Endothelial cell of umbilical vein (primary cell): ENCODE data around the gene PCDH9. TPM values are rescaled to one million over a fixed set of nuclear protein-coding genes. Genes with fewer than 3 reads are reported as not detected.

Experiments used
- BruUV-seq: library from RNA; stranded (reverse); fragments of 400-500 nt; replicated peaks from 2 replicates; lab custom pipeline; 2021; lab: Mats Ljungman, UMichigan
- CTCF ChIA-PET: fragments of 300-600, 350-600 bp; sonication (Branson Sonifier 250); formaldehyde crosslinking; loops from one replicate; lab custom pipeline; 2021; ENCODE audit warnings: antibody characterized with exemption, inconsistent platforms; lab: Charles Lee
- POLR2A ChIA-PET: fragments of 300-600, 350-600 bp; sonication (Branson Sonifier 250); formaldehyde crosslinking; loops from one replicate; lab custom pipeline; 2021; ENCODE audit warnings: antibody characterized with exemption, inconsistent platforms; lab: Charles Lee
- DNase-seq: peaks from one replicate; pipeline ENCODE4 v3.0.0-alpha.2; 2011; ENCODE audit warnings: low read depth, low spot score
- FAIRE-seq: peaks from 2 replicates; lab custom pipeline; 2011; peaks lifted over from hg19 to GRCh38; lab: Jason Lieb, UNC
- H2AFZ ChIP-seq: 2 replicates; pipeline ENCODE4 v1.6.0; 2012; ENCODE audit warnings: low read depth, low read length, control low read depth, inconsistent platforms
- H3K27ac ChIP-seq: 2 replicates; pipeline ENCODE4 v1.5.1; 2011; ENCODE audit warnings: low read depth, mild to moderate bottlenecking, control low read depth, low read length, moderate library complexity; ENCODE audit not compliant: insufficient read depth
- H3K27me3 ChIP-seq, 2 experiments: 2 replicates each; pipeline versions ENCODE4 v1.6.0 to v1.6.1; 2011; ENCODE audit warnings: low read length in 2 of 2, mixed read lengths in 1 of 2; ENCODE audit not compliant: control insufficient read depth in 2 of 2, insufficient read depth in 2 of 2
- H3K36me3 ChIP-seq, 2 experiments: 2 replicates in 1 of 2; 3 replicates in 1 of 2; pipeline ENCODE4 v1.5.1; 2011; ENCODE audit warnings: low read length in 2 of 2, mild to moderate bottlenecking in 1 of 2, moderate library complexity in 1 of 2; ENCODE audit not compliant: control insufficient read depth in 2 of 2, insufficient read depth in 2 of 2; ENCODE audit errors: extremely low read depth in 1 of 2
- H3K4me1 ChIP-seq: 3 replicates; pipeline ENCODE4 v1.5.1; 2011; ENCODE audit warnings: mild to moderate bottlenecking, low read length; ENCODE audit not compliant: control insufficient read depth, insufficient read depth; ENCODE audit errors: extremely low read depth
- H3K4me2 ChIP-seq: 2 replicates; pipeline ENCODE4 v1.6.1; 2011; ENCODE audit warnings: low read length, control low read depth, mixed read lengths; ENCODE audit not compliant: insufficient read depth
- H3K4me3 ChIP-seq, 3 experiments: fragments of 200-600 bp in 1 of 3; sonication (generic), shearing (Covaris generic) in 1 of 3; replicated peaks in 1 of 3; 2 replicates each; pipeline ENCODE4 v1.5.1; 2011 to 2016; ENCODE audit warnings: control low read depth in 3 of 3, low read length in 3 of 3, mild to moderate bottlenecking in 2 of 3, inconsistent platforms in 1 of 3, low read depth in 1 of 3, moderate library complexity in 1 of 3; ENCODE audit not compliant: insufficient read depth in 1 of 3
- H3K79me2 ChIP-seq: 2 replicates; pipeline ENCODE4 v1.6.0; 2012; ENCODE audit warnings: low read length, inconsistent platforms; ENCODE audit not compliant: control insufficient read depth, insufficient read depth
- H3K9ac ChIP-seq: replicated peaks from 2 replicates; pipeline ENCODE3; 2011; ENCODE audit warnings: low read length, control low read depth; ENCODE audit not compliant: insufficient read depth; ENCODE audit errors: extremely low read depth
- H3K9me1 ChIP-seq: replicated peaks from 3 replicates; pipeline ENCODE4 v1.6.0; 2011; ENCODE audit warnings: mild to moderate bottlenecking, low read length; ENCODE audit not compliant: control insufficient read depth, insufficient read depth; ENCODE audit errors: extremely low read depth
- H3K9me3 ChIP-seq: replicated peaks from 2 replicates; pipeline ENCODE4 v1.5.1; 2012; ENCODE audit warnings: low read length, inconsistent platforms; ENCODE audit not compliant: control insufficient read depth, insufficient read depth
- H4K20me1 ChIP-seq: replicated peaks from 2 replicates; pipeline ENCODE3; 2011; ENCODE audit warnings: mild to moderate bottlenecking, low read length; ENCODE audit not compliant: control insufficient read depth, insufficient read depth; ENCODE audit errors: extremely low read depth
- CTCF ChIP-seq, 2 donors: IDR thresholded peaks; 1 replicate in 1 of 2; 2 replicates in 1 of 2; pipeline ENCODE4 v1.5.1; 2011; ENCODE audit warnings: low read length in 2 of 2, mild to moderate bottlenecking in 2 of 2, moderate library complexity in 2 of 2, control low read depth in 1 of 2, inconsistent platforms in 1 of 2, low read depth in 1 of 2; ENCODE audit not compliant: insufficient read depth in 1 of 2; ENCODE audit errors: extremely low read depth in 1 of 2
- EZH2 ChIP-seq: IDR thresholded peaks from 2 replicates; pipeline ENCODE4 v1.6.1; 2012; ENCODE audit warnings: borderline replicate concordance, low read depth, mild to moderate bottlenecking, moderate library complexity, low read length, inconsistent platforms; ENCODE audit not compliant: severe bottlenecking
- GATA2 ChIP-seq: IDR thresholded peaks from 2 replicates; pipeline ENCODE4 v1.7.0; 2011; ENCODE audit warnings: low read depth, mild to moderate bottlenecking, moderate library complexity, mixed read lengths, low read length; ENCODE audit not compliant: insufficient read length, insufficient read depth
- MAX ChIP-seq: IDR thresholded peaks from 2 replicates; pipeline ENCODE4 v1.6.1; 2011; ENCODE audit not compliant: insufficient read depth, insufficient read length
- POLR2A ChIP-seq: IDR thresholded peaks from 2 replicates; pipeline ENCODE4 v1.6.1; 2012; ENCODE audit warnings: low read depth, mild to moderate bottlenecking, control low read depth, low read length
- dilution Hi-C: fragments of 300-500 bp; cut with MboI; formaldehyde crosslinking; loops from one replicate; pipeline ENCODE4 v1.15.0; 2019; ENCODE audit warnings: low sequenced_read_pairs; ENCODE audit not compliant: extremely low pct_ligation_motif_present
- intact Hi-C: fragments of 100-400 bp; cut with micrococcal nuclease; formaldehyde crosslinking; loops from one replicate; pipeline ENCODE4 v1.10.0; 2022
- polyA plus RNA-seq, 4 experiments: library from polyadenylated mRNA; depleted of rRNA in 3 of 4; stranded (reverse) in 3 of 4; unstranded in 1 of 4; fragments of >200 nt; gene quantifications; 2 replicates each; pipeline versions ENCODE4 v1.2.1 to v1.2.3, GENCODE V29; 2011 to 2012; ENCODE audit warnings: missing spikeins in 1 of 4
- total RNA-seq: library from RNA; stranded (reverse); gene quantifications from 2 replicates; pipeline ENCODE4 v1.2.3, GENCODE V29; 2021

PCDH9 gene
- total and polyA plus RNA-seq, 2 donors (not counting 3 experiments of a cell fraction or from before 2014, with no cell fraction given): 1.1 to 5.2 TPM

- intact Hi-C loops: no loop called here
- BruUV-seq: no TSS peak
Observed at GRCh38 chr13:67083519-67083918, 146.6 kb downstream of the PCDH9 start.

More at GRCh38 chr13:67083519-67083918, 146.6 kb downstream of the PCDH9 start:
- no peak for TF ChIP-seq POLR2A
- no peak for TF ChIP-seq GATA2
- TF ChIP-seq CTCF (IDR thresholded peaks at IDR 0.05; ENCODE audit: extremely low read depth in 1 of 2, insufficient read depth in 1 of 2, low read depth in 1 of 2, low read length in 2 of 2): no peak
- TF ChIP-seq EZH2: no peak
- no peak for TF ChIP-seq MAX
- H3K4me3 ChIP-seq: no peak overlapping the region
- CTCF ChIA-PET: interaction anchor here (1.1 to 1.4 kb wide), 3 partner anchors 8 to 140 kb away, joined by 3 to 4 read pairs (median 3); no protein-coding TSS in a partner anchor
- no peaks in the 10 kb centered on the region for H3K36me3 ChIP-seq
- no peak overlapping the region for H3K27ac ChIP-seq
- no peaks in the 10 kb centered on the region for H3K27me3 ChIP-seq
- H3K9me3 ChIP-seq: no peaks in the 10 kb centered on the region
- H3K9ac ChIP-seq: no peak overlapping the region
- FAIRE-seq (no peak), DNase-seq (no peak)
- H3K79me2 ChIP-seq: no peaks in the 10 kb centered on the region
- POLR2A ChIA-PET: no interaction called here
- H3K4me2 ChIP-seq: no peak overlapping the region
- H3K9me1 ChIP-seq: no peaks in the 10 kb centered on the region
- no peak overlapping the region for H2AFZ ChIP-seq
- no peaks in the 10 kb centered on the region for H4K20me1 ChIP-seq
- dilution Hi-C loops: no loop called here
- no peaks in the 10 kb centered on the region for H3K4me1 ChIP-seq
